CD14-positive monocyte (primary cell): ENCODE measurements around the gene KRTAP4-16. TPM values are rescaled to one million over a fixed set of nuclear protein-coding genes. Genes with fewer than 3 reads are reported as not detected.
"Not testable (repeated sequence)": the region's sequence is repeated elsewhere in the genome, so short reads cannot be mapped to it uniquely, and the experiment has no call there.

ENCODE experiments used
- DNase-seq, 3 donors: peaks; one replicate each; pipeline ENCODE4 v3.0.0-alpha.2; 2011 to 2022
- H2AFZ ChIP-seq: 2 replicates; pipeline ENCODE4 v1.6.0; 2012; ENCODE audit warnings: mild to moderate bottlenecking, low read depth, low read length, inconsistent platforms; ENCODE audit not compliant: insufficient read depth, poor library complexity, severe bottlenecking
- H3K27ac ChIP-seq, 2 donors: 1 replicate in 1 of 2; 2 replicates in 1 of 2; pipeline ENCODE4 v1.5.1; 2012 to 2013; ENCODE audit warnings: low read length in 2 of 2, control low read depth in 1 of 2, inconsistent platforms in 1 of 2, low read depth in 1 of 2, mild to moderate bottlenecking in 1 of 2
- H3K27me3 ChIP-seq, 2 donors: one replicate each; pipeline versions ENCODE4 v1.6.0 to v1.6.1; 2011 to 2013; ENCODE audit warnings: low read length in 2 of 2; ENCODE audit not compliant: control insufficient read depth in 2 of 2, insufficient read depth in 2 of 2
- H3K36me3 ChIP-seq, 2 donors: replicated peaks in 1 of 2; 1 replicate in 1 of 2; 2 replicates in 1 of 2; pipeline versions ENCODE4 v1.5.1 to v1.6.1; 2012 to 2013; ENCODE audit warnings: low read length in 2 of 2, control low read depth in 1 of 2, inconsistent platforms in 1 of 2, mild to moderate bottlenecking in 1 of 2; ENCODE audit not compliant: insufficient read depth in 2 of 2, control insufficient read depth in 1 of 2
- H3K4me1 ChIP-seq, 2 donors: 1 replicate in 1 of 2; 2 replicates in 1 of 2; pipeline versions ENCODE4 v1.5.1 to v1.6.1; 2012 to 2013; ENCODE audit warnings: low read length in 2 of 2, control low read depth in 1 of 2, inconsistent platforms in 1 of 2, mild to moderate bottlenecking in 1 of 2, moderate library complexity in 1 of 2; ENCODE audit not compliant: insufficient read depth in 2 of 2, control insufficient read depth in 1 of 2
- H3K4me2 ChIP-seq: replicated peaks from 2 replicates; pipeline ENCODE3; 2012; ENCODE audit warnings: low read length, moderate library complexity, mild to moderate bottlenecking; ENCODE audit not compliant: poor library complexity, severe bottlenecking; ENCODE audit errors: extremely low read depth
- H3K4me3 ChIP-seq, 3 experiments: fragments of 200-600 bp in 1 of 3; sonication (generic) in 1 of 3; replicated peaks in 1 of 3; 1 replicate in 2 of 3; 2 replicates in 1 of 3; pipeline ENCODE4 v1.5.1; 2011 to 2013; ENCODE audit warnings: low read length in 3 of 3, mild to moderate bottlenecking in 3 of 3, control low read depth in 2 of 3, low read depth in 2 of 3, inconsistent platforms in 1 of 3, moderate library complexity in 1 of 3
- H3K79me2 ChIP-seq: 2 replicates; pipeline ENCODE4 v1.6.0; 2012; ENCODE audit warnings: mild to moderate bottlenecking, control low read depth, inconsistent platforms, low read length, moderate library complexity; ENCODE audit not compliant: insufficient read depth
- H3K9ac ChIP-seq: 2 replicates; pipeline ENCODE4 v1.6.0; 2017; ENCODE audit warnings: low read length, mild to moderate bottlenecking; ENCODE audit not compliant: insufficient read depth, poor library complexity, severe bottlenecking
- H3K9me3 ChIP-seq, 2 donors: replicated peaks in 1 of 2; 1 replicate in 1 of 2; 2 replicates in 1 of 2; pipeline versions ENCODE4 v1.5.1 to v1.6.1; 2012 to 2013; ENCODE audit warnings: low read length in 2 of 2, control low read depth in 1 of 2; ENCODE audit not compliant: control insufficient read depth in 1 of 2, insufficient read depth in 1 of 2
- H4K20me1 ChIP-seq: 2 replicates; pipeline ENCODE4 v1.6.0; 2012; ENCODE audit warnings: mild to moderate bottlenecking, low read length, control low read depth, moderate library complexity; ENCODE audit not compliant: insufficient read depth
- H3K27ac Mint-ChIP-seq, 7 donors: one replicate each; pipeline ENCODE4 v1.8.0; 2020; ENCODE audit warnings: mild to moderate bottlenecking in 7 of 7, mixed read lengths in 7 of 7, moderate library complexity in 6 of 7, inconsistent platforms in 2 of 7
- H3K27me3 Mint-ChIP-seq, 3 donors: one replicate each; pipeline ENCODE4 v1.8.0; 2021 to 2022; ENCODE audit warnings: low read depth in 3 of 3, mild to moderate bottlenecking in 3 of 3, mixed read lengths in 3 of 3, moderate library complexity in 3 of 3, inconsistent platforms in 1 of 3
- H3K36me3 Mint-ChIP-seq, 2 donors: one replicate each; pipeline ENCODE4 v1.8.0; 2020; ENCODE audit warnings: mixed read lengths in 2 of 2, inconsistent platforms in 1 of 2, mild to moderate bottlenecking in 1 of 2
- H3K4me1 Mint-ChIP-seq: one replicate; pipeline ENCODE4 v1.8.0; 2020; ENCODE audit warnings: mild to moderate bottlenecking, mixed read lengths
- H3K4me3 Mint-ChIP-seq, 2 donors: one replicate each; pipeline ENCODE4 v1.8.0; 2020; ENCODE audit warnings: mild to moderate bottlenecking in 2 of 2, mixed read lengths in 2 of 2, moderate library complexity in 1 of 2
- H3K9me3 Mint-ChIP-seq, 7 donors: one replicate each; pipeline ENCODE4 v1.8.0; 2020 to 2022; ENCODE audit warnings: mixed read lengths in 7 of 7, mild to moderate bottlenecking in 6 of 7, moderate library complexity in 6 of 7, inconsistent platforms in 2 of 7
- WGBS: methylation state at CpG from one replicate; pipeline ENCODE4 v1.1.5; 2013; ENCODE audit warnings: missing lambda C conversion rate; ENCODE audit not compliant: insufficient coverage; 5-methylcytosine and 5-hydroxymethylcytosine counted together
- intact Hi-C, 2 donors: fragments of 100-400 bp; cut with micrococcal nuclease; formaldehyde crosslinking; loops; one replicate each; pipeline versions ENCODE4 v1.15.0 to v1.15.1; 2023
- polyA plus RNA-seq, 3 donors: library from polyadenylated mRNA; depleted of rRNA in 1 of 3; unstranded in 2 of 3; stranded (reverse) in 1 of 3; fragments of 300-500 nt in 2 of 3; fragments of >200 nt in 1 of 3; fragmentation: Illumina TruSeq in 2 of 3; gene quantifications; 1 replicate in 2 of 3; 2 replicates in 1 of 3; pipeline ENCODE4 v1.2.3, GENCODE V29; 2012 to 2021
- TF ChIP-seq, protein P1 (sequence below): fragments of 200-600 bp; IDR thresholded peaks from one replicate; pipeline ENCODE4 v1.8.0; 2022; ENCODE audit warnings: antibody characterized with exemption, mild to moderate bottlenecking

The KRTAP4-16 gene
- polyA plus RNA-seq, 3 donors, result not detected

DNA sequence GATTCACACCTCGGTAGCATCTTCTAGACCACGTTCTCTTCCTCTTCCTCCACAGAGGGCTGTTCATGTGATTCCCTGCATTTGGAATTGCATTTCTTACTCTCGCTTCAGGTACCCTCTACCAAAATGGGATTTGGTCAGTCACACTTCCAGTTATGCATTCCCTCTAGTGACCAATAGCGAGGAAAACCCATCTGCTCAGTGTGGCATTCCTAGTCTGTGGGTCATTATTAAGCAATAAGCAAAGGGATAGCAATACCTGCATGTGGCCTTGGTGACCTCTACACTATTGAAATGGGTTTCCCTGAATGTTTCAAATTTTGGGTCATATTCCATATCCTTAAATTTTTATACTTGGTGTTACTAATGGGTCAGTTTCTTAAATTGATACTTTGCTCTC, 48.0 kb upstream of the KRTAP4-16 start:
- H3K79me2 ChIP-seq, result no peaks in the 10 kb centered on the region
- no peak for DNase-seq
- no peaks in the 10 kb centered on the region for H3K36me3 ChIP-seq
- Mint-ChIP-seq H3K27ac (no peak overlapping the region), H3K9me3 (peaks cover 0 to 3% (median under 1%) of the 10 kb centered on the region in 7 donors), H3K36me3 (no peaks in the 10 kb centered on the region), H3K27me3 (peaks cover 2 to 8% (median 4%) of the 10 kb centered on the region in 3 donors), H3K4me1 (no peaks in the 10 kb centered on the region), H3K4me3 (no peak overlapping the region)
- no peaks in the 10 kb centered on the region for H3K4me1 ChIP-seq
- no peak overlapping the region for H2AFZ ChIP-seq
- intact Hi-C loops, result no loop called here
- TF ChIP-seq, protein P1, sequence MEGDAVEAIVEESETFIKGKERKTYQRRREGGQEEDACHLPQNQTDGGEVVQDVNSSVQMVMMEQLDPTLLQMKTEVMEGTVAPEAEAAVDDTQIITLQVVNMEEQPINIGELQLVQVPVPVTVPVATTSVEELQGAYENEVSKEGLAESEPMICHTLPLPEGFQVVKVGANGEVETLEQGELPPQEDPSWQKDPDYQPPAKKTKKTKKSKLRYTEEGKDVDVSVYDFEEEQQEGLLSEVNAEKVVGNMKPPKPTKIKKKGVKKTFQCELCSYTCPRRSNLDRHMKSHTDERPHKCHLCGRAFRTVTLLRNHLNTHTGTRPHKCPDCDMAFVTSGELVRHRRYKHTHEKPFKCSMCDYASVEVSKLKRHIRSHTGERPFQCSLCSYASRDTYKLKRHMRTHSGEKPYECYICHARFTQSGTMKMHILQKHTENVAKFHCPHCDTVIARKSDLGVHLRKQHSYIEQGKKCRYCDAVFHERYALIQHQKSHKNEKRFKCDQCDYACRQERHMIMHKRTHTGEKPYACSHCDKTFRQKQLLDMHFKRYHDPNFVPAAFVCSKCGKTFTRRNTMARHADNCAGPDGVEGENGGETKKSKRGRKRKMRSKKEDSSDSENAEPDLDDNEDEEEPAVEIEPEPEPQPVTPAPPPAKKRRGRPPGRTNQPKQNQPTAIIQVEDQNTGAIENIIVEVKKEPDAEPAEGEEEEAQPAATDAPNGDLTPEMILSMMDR, result no peak
- H3K4me3 ChIP-seq, result no peak overlapping the region
- 79% methylated on average over 3 of the region's 4 CpGs for WGBS
- no peaks in the 10 kb centered on the region for H3K9me3 ChIP-seq
- H3K27me3 ChIP-seq, result no peaks in the 10 kb centered on the region
- H3K4me2 ChIP-seq, result no peak overlapping the region
- no peak overlapping the region for H3K9ac ChIP-seq
- H3K27ac ChIP-seq, result no peak overlapping the region
- H4K20me1 ChIP-seq, result no peaks in the 10 kb centered on the region

DNA sequence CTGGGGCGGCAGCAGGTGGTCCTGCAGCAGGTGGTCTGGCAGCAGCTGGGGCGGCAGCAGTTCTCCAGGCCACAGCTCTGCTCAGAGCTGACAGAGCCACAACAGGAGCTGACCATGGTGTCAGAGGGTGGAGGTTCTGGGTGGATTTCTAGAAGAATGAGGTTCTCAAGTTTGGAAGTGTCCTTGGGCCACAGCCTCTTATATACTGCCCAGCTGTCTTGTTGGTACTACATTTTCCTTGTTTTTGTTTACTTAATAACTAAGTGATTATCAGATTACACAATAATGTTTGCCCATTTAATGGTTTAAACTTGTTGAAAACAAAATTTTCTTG, 47.6 kb upstream of the KRTAP4-16 start, which contains the start of gene KRTAP4-5:
Gene KRTAP4-5, minus strand, starts transcription at position 174 of the 334 bp plus-strand sequence. Its CDS starts 58 bp downstream, at position 116.
- H3K4me3 ChIP-seq, result no peak within 1 kb of the TSS
- DNase-seq, result no peak
- H3K9me3 Mint-ChIP-seq, result peaks cover 0 to 4% (median 2%) of the 10 kb centered on the region in 7 donors
- H3K27me3 ChIP-seq, result no peaks in the 10 kb centered on the region
- no peaks in the 10 kb centered on the region for H3K4me1 Mint-ChIP-seq
- no peak within 1 kb of the TSS for H3K4me2 ChIP-seq
- no peak within 1 kb of the TSS for H2AFZ ChIP-seq
- H3K9ac ChIP-seq, result no peak within 1 kb of the TSS
- H3K4me1 ChIP-seq, result no peaks in the 10 kb centered on the region
- intact Hi-C loops, result no loop called here
- WGBS, result 100% methylated on average over 2 of the region's 2 CpGs
- H3K27ac Mint-ChIP-seq, result no peak within 1 kb of the TSS
- TF ChIP-seq, protein P1, result no peak
- H3K27me3 Mint-ChIP-seq, result peaks cover 3 to 8% (median 4%) of the 10 kb centered on the region in 3 donors
- H3K36me3 ChIP-seq, result no peaks in the 10 kb centered on the region
- H4K20me1 ChIP-seq, result no peaks in the 10 kb centered on the region
- H3K36me3 Mint-ChIP-seq, result no peaks in the 10 kb centered on the region
- no peaks in the 10 kb centered on the region for H3K79me2 ChIP-seq
- H3K4me3 Mint-ChIP-seq, result no peak within 1 kb of the TSS
- H3K27ac ChIP-seq, result no peak within 1 kb of the TSS
- no peaks in the 10 kb centered on the region for H3K9me3 ChIP-seq

DNA sequence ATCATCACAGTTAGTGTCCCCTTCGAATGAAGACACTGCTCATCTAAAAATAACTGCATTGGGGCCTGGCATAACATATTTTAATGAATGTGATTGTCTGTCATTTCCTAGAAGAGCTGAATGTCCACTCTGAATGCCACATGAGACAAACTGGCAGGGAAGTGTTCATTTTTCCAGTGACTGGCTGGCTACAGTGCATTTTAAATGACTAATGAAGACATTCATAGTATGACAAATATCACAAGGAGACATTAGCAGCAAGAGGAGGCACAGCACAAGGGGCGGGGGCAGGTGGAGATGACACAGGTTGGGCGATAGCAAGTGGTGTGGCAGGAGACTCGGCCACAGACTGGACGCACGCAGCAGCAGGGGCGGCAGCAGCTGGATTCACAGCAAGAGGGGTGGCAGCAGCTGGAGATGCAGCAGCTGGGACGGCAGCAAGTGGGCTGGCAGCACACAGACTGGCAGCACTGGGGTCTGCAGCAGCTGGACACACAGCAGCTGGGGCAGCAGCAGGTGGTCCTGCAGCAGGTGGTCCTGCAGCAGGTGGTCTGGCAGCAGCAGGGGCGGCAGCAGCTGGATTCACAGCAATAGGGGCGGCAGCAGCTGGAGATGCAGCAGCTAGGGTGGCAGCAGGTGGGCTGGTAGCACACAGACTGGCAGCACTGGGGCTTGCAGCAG, 47.1 kb upstream of the KRTAP4-16 start:
- H3K4me1 ChIP-seq, H3K9me3 ChIP-seq, H3K9me3 Mint-ChIP-seq, H3K4me2 ChIP-seq, H3K4me3 ChIP-seq, H3K27ac Mint-ChIP-seq, H3K27me3 Mint-ChIP-seq, H3K36me3 ChIP-seq, intact Hi-C loops, H4K20me1 ChIP-seq, H3K4me1 Mint-ChIP-seq, H3K36me3 Mint-ChIP-seq, DNase-seq, H3K27me3 ChIP-seq, H3K79me2 ChIP-seq, H3K9ac ChIP-seq, H3K27ac ChIP-seq, H3K4me3 Mint-ChIP-seq, H2AFZ ChIP-seq: not testable (repeated sequence)
- WGBS, result 86% methylated on average over 6 of the region's 10 CpGs
